CD4-positive, alpha-beta T cell (primary cell): ENCODE results near the gene NLRP8. TPM values are rescaled to one million over a fixed set of nuclear protein-coding genes. Genes with fewer than 3 reads are reported as not detected.

Source experiments
- ATAC-seq: fragments of 200-7000 bp; cut with Tn5 transposase; one replicate; pipeline ENCODE4 v1.10.0; 2022; ENCODE audit warnings: mild to moderate bottlenecking; ENCODE audit not compliant: poor library complexity
- CTCF ChIA-PET: fragments of 350-600 bp; sonication (Branson Sonifier 250); formaldehyde crosslinking; loops from one replicate; lab custom pipeline; 2021; ENCODE audit warnings: antibody characterized with exemption, inconsistent platforms; lab: Charles Lee
- POLR2A ChIA-PET: fragments of 350-600 bp; sonication (Branson Sonifier 250); formaldehyde crosslinking; loops from one replicate; lab custom pipeline; 2021; ENCODE audit warnings: antibody characterized with exemption, inconsistent platforms; lab: Charles Lee
- DNase-seq, 14 experiments: peaks; one replicate each; pipeline ENCODE4 v3.0.0-alpha.2; 2013 to 2020; ENCODE audit warnings: mixed read lengths in 2 of 14
- H3K27ac ChIP-seq, 2 donors: one replicate each; pipeline versions ENCODE4 v1.5.1 to v1.7.0; 2013; ENCODE audit warnings: low read length in 2 of 2, low read depth in 1 of 2, mild to moderate bottlenecking in 1 of 2
- H3K27me3 ChIP-seq, 2 experiments: 1 replicate in 1 of 2; 2 replicates in 1 of 2; pipeline versions ENCODE4 v1.6.1 to v1.7.0; 2013; ENCODE audit warnings: low read length in 2 of 2, control low read depth in 1 of 2, mild to moderate bottlenecking in 1 of 2, moderate library complexity in 1 of 2; ENCODE audit not compliant: insufficient read depth in 2 of 2, control insufficient read depth in 1 of 2
- H3K36me3 ChIP-seq: one replicate; pipeline ENCODE4 v1.6.1; 2013; ENCODE audit warnings: low read length, control low read depth; ENCODE audit not compliant: insufficient read depth
- H3K4me1 ChIP-seq: one replicate; pipeline ENCODE4 v1.6.1; 2013; ENCODE audit warnings: low read length, control low read depth; ENCODE audit not compliant: insufficient read depth
- H3K4me3 ChIP-seq: one replicate; pipeline ENCODE4 v1.5.1; 2013; ENCODE audit warnings: mild to moderate bottlenecking, low read length, moderate library complexity
- H3K9me3 ChIP-seq, 2 experiments: 1 replicate in 1 of 2; 2 replicates in 1 of 2; pipeline versions ENCODE4 v1.6.1 to v1.7.0; 2013; ENCODE audit warnings: low read length in 2 of 2, mild to moderate bottlenecking in 2 of 2, control low read depth in 1 of 2, moderate library complexity in 1 of 2; ENCODE audit not compliant: control insufficient read depth in 1 of 2, insufficient read depth in 1 of 2
- H3K27ac Mint-ChIP-seq: one replicate; pipeline ENCODE4 v1.8.0; 2020; ENCODE audit warnings: mixed read lengths
- H3K27me3 Mint-ChIP-seq: one replicate; pipeline ENCODE4 v1.8.0; 2021; ENCODE audit warnings: mixed read lengths
- H3K36me3 Mint-ChIP-seq: one replicate; pipeline ENCODE4 v1.8.0; 2021; ENCODE audit warnings: low read depth, mixed read lengths
- H3K4me1 Mint-ChIP-seq: one replicate; pipeline ENCODE4 v1.8.0; 2021; ENCODE audit warnings: low read depth, mixed read lengths
- H3K4me3 Mint-ChIP-seq: one replicate; pipeline ENCODE4 v1.8.0; 2020; ENCODE audit warnings: mild to moderate bottlenecking, mixed read lengths
- H3K9me3 Mint-ChIP-seq: one replicate; pipeline ENCODE4 v1.8.0; 2020; ENCODE audit warnings: mixed read lengths
- CTCF ChIP-seq: fragments of 200-600 bp; IDR thresholded peaks from one replicate; pipeline ENCODE4 v1.8.0; 2022; ENCODE audit warnings: antibody characterized with exemption, mild to moderate bottlenecking
- intact Hi-C, 2 experiments: fragments of 100-400 bp; cut with DNase I in 1 of 2; cut with micrococcal nuclease in 1 of 2; formaldehyde crosslinking; loops; one replicate each; pipeline versions ENCODE4 v1.15.1 to v1.9.0; 2023 to 2025; cut with DNase I, micrococcal nuclease
- total RNA-seq, 174 experiments: library from RNA in 2 of 174; stranded (reverse) in 2 of 174; gene quantifications; one replicate each; pipeline ENCODE4 v1.2.3 and lab custom pipeline; 2021 to 2026

The NLRP8 gene
- total RNA-seq, 2 experiments from 2014 or later, result not detected

- no peaks in the 10 kb centered on the region for H3K4me1 ChIP-seq
- peaks cover 0 to 2% of the 10 kb centered on the region in 2 experiments for H3K27me3 ChIP-seq
- no peaks in the 10 kb centered on the region for H3K36me3 ChIP-seq
- ChIA-PET POLR2A (no interaction called here), CTCF (no interaction called here)
- no peak for TF ChIP-seq CTCF
- DNase-seq (no peak), ATAC-seq (no peak)
- no peaks in the 10 kb centered on the region for H3K36me3 Mint-ChIP-seq
- H3K4me3 ChIP-seq, result no peak overlapping the region
- H3K27ac ChIP-seq, result no peak overlapping the region
- H3K4me1 Mint-ChIP-seq, result no peaks in the 10 kb centered on the region
- no peak overlapping the region for H3K4me3 Mint-ChIP-seq
- peaks cover 0 to 13% of the 10 kb centered on the region in 2 experiments for H3K9me3 ChIP-seq
- peaks cover 18% of the 10 kb centered on the region for H3K9me3 Mint-ChIP-seq
- peaks cover 14% of the 10 kb centered on the region for H3K27me3 Mint-ChIP-seq
- intact Hi-C loops, result no loop called here
- H3K27ac Mint-ChIP-seq, result no peak overlapping the region
These were observed 37.8 kb upstream of the NLRP8 start for GRCh38 chr19:55909801-55910200.

- no peak for ATAC-seq
- intact Hi-C loops, result no loop called here
These were observed 34.7 kb upstream of the NLRP8 start for GRCh38 chr19:55912916-55913315.

GRCh38 chr19:55913643-55914268, 33.9 kb upstream of the NLRP8 start:
- H3K4me1 Mint-ChIP-seq, result no peaks in the 10 kb centered on the region

More at GRCh38 chr19:55912916-55913315, 34.7 kb upstream of the NLRP8 start:
- ChIA-PET CTCF (no interaction called here), POLR2A (no interaction called here)
- Mint-ChIP-seq H3K36me3 (no peaks in the 10 kb centered on the region), H3K4me1 (no peaks in the 10 kb centered on the region), H3K27me3 (peaks cover 9% of the 10 kb centered on the region), H3K9me3 (peaks cover 24% of the 10 kb centered on the region), H3K27ac (no peak overlapping the region), H3K4me3 (no peak overlapping the region)
- no peak overlapping the region for H3K27ac ChIP-seq
- no peak for DNase-seq
- H3K4me1 ChIP-seq, result no peaks in the 10 kb centered on the region
- no peak for TF ChIP-seq CTCF
- no peak overlapping the region for H3K4me3 ChIP-seq
- peaks cover 13 to 16% of the 10 kb centered on the region in 2 experiments for H3K9me3 ChIP-seq
- peaks cover 0 to 4% of the 10 kb centered on the region in 2 experiments for H3K27me3 ChIP-seq
- H3K36me3 ChIP-seq, result no peaks in the 10 kb centered on the region

More at GRCh38 chr19:55913643-55914268, 33.9 kb upstream of the NLRP8 start:
- ATAC-seq, result no peak
- Histone ChIP-seq H3K4me3 (no peak overlapping the region), H3K36me3 (no peaks in the 10 kb centered on the region), H3K27me3 (peaks cover 0 to 4% of the 10 kb centered on the region in 2 experiments), H3K27ac (no peak overlapping the region), H3K4me1 (no peaks in the 10 kb centered on the region), H3K9me3 (peaks cover 13 to 22% of the 10 kb centered on the region in 2 experiments)
- DNase-seq, result no peak
- POLR2A ChIA-PET, result no interaction called here
- Mint-ChIP-seq H3K36me3 (no peaks in the 10 kb centered on the region), H3K9me3 (peaks cover 18% of the 10 kb centered on the region), H3K27ac (no peak overlapping the region), H3K27me3 (peaks cover 9% of the 10 kb centered on the region), H3K4me3 (no peak overlapping the region)
- intact Hi-C loops, result no loop called here
- CTCF ChIA-PET, result no interaction called here
- TF ChIP-seq CTCF, result no peak
